Measurements from ENCODE around the gene GAPVD1. TPM values are rescaled to one million over a fixed set of nuclear protein-coding genes. Genes with fewer than 3 reads are reported as not detected.

The GAPVD1 gene
- total and polyA plus RNA-seq, 2 of the 8 experiments (the other 6 are each of a cell fraction or from before 2014, with no cell fraction given) = 5.5 to 40.5 TPM

DNA sequence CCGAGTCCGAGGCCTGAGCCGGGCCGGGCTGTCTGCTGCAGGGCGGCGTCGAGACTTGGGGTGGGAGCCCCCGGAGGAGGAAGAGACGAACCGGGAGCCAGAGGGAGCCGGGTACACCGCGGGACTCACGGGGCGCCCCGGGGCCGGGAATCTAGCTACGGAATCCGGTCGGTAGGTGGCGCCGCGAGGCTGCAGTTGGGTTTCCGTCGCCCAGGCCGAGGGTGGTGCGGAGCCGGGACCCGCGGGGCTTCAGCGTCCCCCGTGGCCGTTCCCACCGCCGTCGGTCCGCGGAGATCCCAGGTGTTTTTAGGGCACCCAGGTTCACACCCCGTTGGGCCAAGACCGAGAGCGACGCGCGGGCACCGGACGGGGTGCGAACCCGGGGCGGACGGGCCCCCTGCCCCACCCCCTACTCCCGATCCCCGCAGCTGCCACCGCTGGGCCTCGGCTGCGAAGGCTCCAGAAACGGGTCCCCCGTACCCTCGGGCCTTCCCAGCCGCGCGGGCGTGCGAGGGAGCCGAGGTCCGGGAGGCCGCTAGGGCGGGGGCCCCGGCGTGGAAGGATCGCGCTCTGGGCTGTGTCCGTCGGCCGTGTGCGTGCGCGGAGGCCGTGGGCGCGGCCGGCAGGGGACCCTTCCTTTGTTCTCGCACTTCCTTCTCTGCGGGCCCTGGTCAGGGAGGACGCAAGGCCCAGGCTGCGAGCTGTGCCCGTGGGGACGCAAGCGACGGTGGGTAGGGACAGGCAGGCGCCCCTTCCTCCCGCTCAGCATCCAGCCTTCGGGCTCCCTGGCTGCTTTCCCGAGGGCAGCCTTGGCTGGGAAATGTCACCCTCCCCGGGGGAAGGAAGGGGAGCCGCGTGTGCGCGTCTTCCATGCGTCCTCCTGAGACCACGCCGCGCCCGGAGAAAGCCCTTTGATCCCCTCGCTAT lies 146.6 kb downstream of the GAPVD1 start:
- Histone ChIP-seq H3K9me3 (ENCODE audit: insufficient read depth in 2 of 2, low read depth in 1 of 2, low read length in 1 of 2) (no peaks in the 10 kb centered on the region), H2BK20ac (ENCODE audit: low read length) (no peak overlapping the region), H3K14ac (ENCODE audit: insufficient read length) (no peak overlapping the region), H3K36me3 (ENCODE audit: control insufficient read depth in 2 of 4, insufficient read depth in 4 of 4, low read length in 3 of 4) (no peaks in the 10 kb centered on the region), H3K23ac (ENCODE audit: insufficient read length) (no peak overlapping the region), H3K4me3 (ENCODE audit: extremely low read depth in 1 of 4, insufficient read depth in 2 of 4, low read depth in 3 of 4, low read length in 4 of 4) (peak overlapping the region; percentile 32 to 69 (median 52)), H2BK5ac (ENCODE audit: low read depth, low read length) (no peak overlapping the region), H2BK12ac (ENCODE audit: low read depth, low read length) (peak overlapping the region; percentile 68; the same call in 1 of the 2 replicates), H2BK120ac (replicated peaks; ENCODE audit: low read depth, low read length) (no peak overlapping the region), H2BK15ac (ENCODE audit: low read length) (peak overlapping the region; percentile 61; the same call in 1 of the 2 replicates), H4K5ac (ENCODE audit: insufficient read length, low read depth, low read length) (no peak overlapping the region), H3K4me1 (replicated peaks in 1 of 4; ENCODE audit: control insufficient read depth in 3 of 4, insufficient read depth in 4 of 4, low read length in 3 of 4) (peaks cover 0 to 2% (median 0%) of the 10 kb centered on the region in 4 experiments; a peak in 2 of 7 replicates), H3K23me2 (ENCODE audit: low read depth, low read length) (peaks cover 11% of the 10 kb centered on the region; the same call in 1 of the 2 replicates), H3K79me1 (ENCODE audit: low read depth, low read length) (no peaks in the 10 kb centered on the region), H3K9ac (replicated peaks in 1 of 4; ENCODE audit: extremely low read depth in 1 of 4, low read depth in 3 of 4, low read length in 3 of 4) (peak overlapping the region in 3 of 4 experiments; percentile 58 to 83 (median 72); a peak in 5 of 7 replicates), H2AFZ (ENCODE audit: low read length) (peak overlapping the region; percentile 91; the same call in 1 of the 2 replicates), H3K27me3 (replicated peaks in 1 of 4; ENCODE audit: control insufficient read depth in 3 of 4, extremely low read depth in 1 of 4, insufficient read depth in 3 of 4, low read length in 3 of 4) (peaks cover 0 to 13% (median 7%) of the 10 kb centered on the region in 4 experiments; a peak in 5 of 7 replicates), H3K4ac (replicated peaks; ENCODE audit: insufficient read length, low read depth, low read length) (peak overlapping the region; percentile 53), H3K27ac (ENCODE audit: low read depth, low read length) (no peak overlapping the region; the same call in 1 of the 2 replicates), H4K91ac (replicated peaks; ENCODE audit: insufficient read length, low read length) (peak overlapping the region; percentile 81), H3K18ac (ENCODE audit: extremely low read depth, low read length) (peak overlapping the region; percentile 71), H3K79me2 (ENCODE audit: control insufficient read depth in 1 of 2, insufficient read depth in 2 of 2, low read length in 2 of 2) (no peaks in the 10 kb centered on the region), H2AK5ac (ENCODE audit: low read depth, low read length) (no peak overlapping the region), H4K20me1 (replicated peaks in 1 of 2; ENCODE audit: control insufficient read depth in 1 of 2, insufficient read depth in 2 of 2, low read length in 2 of 2) (peaks cover 0 to 8% of the 10 kb centered on the region in 2 experiments), H4K8ac (ENCODE audit: extremely low read depth, insufficient read depth, low read length) (peak overlapping the region; percentile 94), H3K4me2 (ENCODE audit: insufficient read depth in 1 of 2, low read depth in 2 of 2, low read length in 2 of 2) (peak overlapping the region; percentile 40 to 86; a peak in 3 of 4 replicates), H3K56ac (replicated peaks; ENCODE audit: insufficient read length, low read depth, low read length) (no peak overlapping the region)
- ChIA-PET CTCF (ENCODE audit: partially characterized antibody) (interaction anchor here (0.5 to 3.9 kb wide), 44 partner anchors 8 to 990 kb away, joined by 3 to 14 read pairs (median 4); no protein-coding TSS in a partner anchor), POLR2A (ENCODE audit: partially characterized antibody) (interaction anchor here (0.6 to 1.3 kb wide), 6 partner anchors 11 to 512 kb away, joined by 3 to 4 read pairs (median 3); no protein-coding TSS in a partner anchor)
- WGBS, 2 experiments (ENCODE audit: extremely low coverage in 1 of 2, insufficient coverage in 1 of 2, insufficient read length in 1 of 2, insufficient replicate concordance in 2 of 2, low coverage in 1 of 2, low lambda C conversion rate in 2 of 2, missing lambda C conversion rate in 1 of 2) = 6% methylated on average over 52 of the region's 104 CpGs; no CpG with 5 or more reads in 1 of the 2 experiments
- DNase-seq (ENCODE audit: low read depth in 1 of 2, low spot score in 2 of 2) = peak in 1 of 2 experiments; percentile 95
- no peak for FAIRE-seq
- no peak for TF ChIP-seq BRCA1 (IDR thresholded peaks at IDR 0.05; ENCODE audit: low read depth, low read length)
- TF ChIP-seq, protein P1, sequence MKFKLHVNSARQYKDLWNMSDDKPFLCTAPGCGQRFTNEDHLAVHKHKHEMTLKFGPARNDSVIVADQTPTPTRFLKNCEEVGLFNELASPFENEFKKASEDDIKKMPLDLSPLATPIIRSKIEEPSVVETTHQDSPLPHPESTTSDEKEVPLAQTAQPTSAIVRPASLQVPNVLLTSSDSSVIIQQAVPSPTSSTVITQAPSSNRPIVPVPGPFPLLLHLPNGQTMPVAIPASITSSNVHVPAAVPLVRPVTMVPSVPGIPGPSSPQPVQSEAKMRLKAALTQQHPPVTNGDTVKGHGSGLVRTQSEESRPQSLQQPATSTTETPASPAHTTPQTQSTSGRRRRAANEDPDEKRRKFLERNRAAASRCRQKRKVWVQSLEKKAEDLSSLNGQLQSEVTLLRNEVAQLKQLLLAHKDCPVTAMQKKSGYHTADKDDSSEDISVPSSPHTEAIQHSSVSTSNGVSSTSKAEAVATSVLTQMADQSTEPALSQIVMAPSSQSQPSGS (IDR thresholded peaks at IDR 0.05; ENCODE audit: low read length) = no peak
- no peak for TF ChIP-seq MAFK (IDR thresholded peaks at IDR 0.05; ENCODE audit: low read depth, low read length)
- TF ChIP-seq SIN3A (conservative IDR thresholded peaks at IDR 0.05 in 1 of 2, IDR thresholded peaks at IDR 0.05 in 1 of 2; ENCODE audit: low read depth in 1 of 2, low read length in 2 of 2) = no peak
- TF ChIP-seq, protein P2, sequence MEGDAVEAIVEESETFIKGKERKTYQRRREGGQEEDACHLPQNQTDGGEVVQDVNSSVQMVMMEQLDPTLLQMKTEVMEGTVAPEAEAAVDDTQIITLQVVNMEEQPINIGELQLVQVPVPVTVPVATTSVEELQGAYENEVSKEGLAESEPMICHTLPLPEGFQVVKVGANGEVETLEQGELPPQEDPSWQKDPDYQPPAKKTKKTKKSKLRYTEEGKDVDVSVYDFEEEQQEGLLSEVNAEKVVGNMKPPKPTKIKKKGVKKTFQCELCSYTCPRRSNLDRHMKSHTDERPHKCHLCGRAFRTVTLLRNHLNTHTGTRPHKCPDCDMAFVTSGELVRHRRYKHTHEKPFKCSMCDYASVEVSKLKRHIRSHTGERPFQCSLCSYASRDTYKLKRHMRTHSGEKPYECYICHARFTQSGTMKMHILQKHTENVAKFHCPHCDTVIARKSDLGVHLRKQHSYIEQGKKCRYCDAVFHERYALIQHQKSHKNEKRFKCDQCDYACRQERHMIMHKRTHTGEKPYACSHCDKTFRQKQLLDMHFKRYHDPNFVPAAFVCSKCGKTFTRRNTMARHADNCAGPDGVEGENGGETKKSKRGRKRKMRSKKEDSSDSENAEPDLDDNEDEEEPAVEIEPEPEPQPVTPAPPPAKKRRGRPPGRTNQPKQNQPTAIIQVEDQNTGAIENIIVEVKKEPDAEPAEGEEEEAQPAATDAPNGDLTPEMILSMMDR (IDR thresholded peaks at IDR 0.05; ENCODE audit: control extremely low read depth in 1 of 3, insufficient read depth in 1 of 3, low read depth in 1 of 3, low read length in 3 of 3) = peak in 2 of 3 experiments; percentile 80 to 92; a peak in 3 of 4 replicates
